ENCODE data around the gene FGGY.

FGGY gene

GRCh38 chr1:59292562-59292961 is 4.3 kb upstream of the FGGY start:
- no peaks in the 10 kb centered on the region for H3K36me3 ChIP-seq (ENCODE audit: low read depth)
- no peak overlapping the region for H3K27ac ChIP-seq (ENCODE audit: poor library complexity, severe bottlenecking)
- no peak for DNase-seq (ENCODE audit: low spot score)
- no peak overlapping the region for H3K4me3 ChIP-seq (ENCODE audit: severe bottlenecking)
- no peak for TF ChIP-seq CTCF (IDR thresholded peaks at IDR 0.05; ENCODE audit: poor library complexity, severe bottlenecking)
- no peaks in the 10 kb centered on the region for H3K27me3 ChIP-seq (ENCODE audit: insufficient read depth, poor library complexity, severe bottlenecking)
- peaks cover 8% of the 10 kb centered on the region for H3K4me1 ChIP-seq (ENCODE audit: insufficient read depth, poor library complexity, severe bottlenecking)
- no peak for ATAC-seq (ENCODE audit: low read depth)
- no peaks in the 10 kb centered on the region for H3K9me3 ChIP-seq (ENCODE audit: severe bottlenecking)

- Histone ChIP-seq H3K4me3 (ENCODE audit: severe bottlenecking) (no peak overlapping the region), H3K9me3 (ENCODE audit: severe bottlenecking) (no peaks in the 10 kb centered on the region), H3K36me3 (ENCODE audit: low read depth) (no peaks in the 10 kb centered on the region), H3K27ac (ENCODE audit: poor library complexity, severe bottlenecking) (no peak overlapping the region), H3K27me3 (ENCODE audit: insufficient read depth, poor library complexity, severe bottlenecking) (no peaks in the 10 kb centered on the region), H3K4me1 (ENCODE audit: insufficient read depth, poor library complexity, severe bottlenecking) (peaks cover 10% of the 10 kb centered on the region)
- ATAC-seq (ENCODE audit: low read depth) (no peak), DNase-seq (ENCODE audit: low spot score) (no peak)
- no peak for TF ChIP-seq CTCF (IDR thresholded peaks at IDR 0.05; ENCODE audit: poor library complexity, severe bottlenecking)
Measured at GRCh38 chr1:59293206-59293605, 3.7 kb upstream of the FGGY start.

GRCh38 chr1:59293849-59294248 is 3.0 kb upstream of the FGGY start:
- Histone ChIP-seq H3K27ac (ENCODE audit: poor library complexity, severe bottlenecking) (no peak overlapping the region), H3K9me3 (ENCODE audit: severe bottlenecking) (no peaks in the 10 kb centered on the region), H3K27me3 (ENCODE audit: insufficient read depth, poor library complexity, severe bottlenecking) (no peaks in the 10 kb centered on the region), H3K36me3 (ENCODE audit: low read depth) (no peaks in the 10 kb centered on the region), H3K4me1 (ENCODE audit: insufficient read depth, poor library complexity, severe bottlenecking) (peaks cover 15% of the 10 kb centered on the region), H3K4me3 (ENCODE audit: severe bottlenecking) (no peak overlapping the region)
- DNase-seq (ENCODE audit: low spot score) (no peak), ATAC-seq (ENCODE audit: low read depth) (no peak)
- TF ChIP-seq CTCF (IDR thresholded peaks at IDR 0.05; ENCODE audit: poor library complexity, severe bottlenecking): no peak

- no peaks in the 10 kb centered on the region for H3K27me3 ChIP-seq (ENCODE audit: insufficient read depth, poor library complexity, severe bottlenecking)
- no peak overlapping the region for H3K27ac ChIP-seq (ENCODE audit: poor library complexity, severe bottlenecking)
- no peaks in the 10 kb centered on the region for H3K36me3 ChIP-seq (ENCODE audit: low read depth)
- ATAC-seq (ENCODE audit: low read depth) (no peak), DNase-seq (ENCODE audit: low spot score) (no peak)
- peaks cover 20% of the 10 kb centered on the region for H3K4me1 ChIP-seq (ENCODE audit: insufficient read depth, poor library complexity, severe bottlenecking)
- H3K4me3 ChIP-seq (ENCODE audit: severe bottlenecking): no peak overlapping the region
- no peak for TF ChIP-seq CTCF (IDR thresholded peaks at IDR 0.05; ENCODE audit: poor library complexity, severe bottlenecking)
- no peaks in the 10 kb centered on the region for H3K9me3 ChIP-seq (ENCODE audit: severe bottlenecking)
Measured at GRCh38 chr1:59294423-59294822, 2.5 kb upstream of the FGGY start.

GRCh38 chr1:59295618-59296017 is 1.3 kb upstream of the FGGY start:
- Histone ChIP-seq H3K4me1 (ENCODE audit: insufficient read depth, poor library complexity, severe bottlenecking) (peaks cover 20% of the 10 kb centered on the region), H3K4me3 (ENCODE audit: severe bottlenecking) (peak overlapping the region; percentile 44), H3K27me3 (ENCODE audit: insufficient read depth, poor library complexity, severe bottlenecking) (no peaks in the 10 kb centered on the region), H3K36me3 (ENCODE audit: low read depth) (no peaks in the 10 kb centered on the region), H3K9me3 (ENCODE audit: severe bottlenecking) (no peaks in the 10 kb centered on the region), H3K27ac (ENCODE audit: poor library complexity, severe bottlenecking) (peak overlapping the region; percentile 86)
- DNase-seq (ENCODE audit: low spot score) (no peak), ATAC-seq (ENCODE audit: low read depth) (no peak)
- no peak for TF ChIP-seq CTCF (IDR thresholded peaks at IDR 0.05; ENCODE audit: poor library complexity, severe bottlenecking)
